HFFc6 (cell line): ENCODE data around the gene CNTFR. TPM values are rescaled to one million over a fixed set of nuclear protein-coding genes. Genes with fewer than 3 reads are reported as not detected.

Source experiments
- DNase-seq: peaks from one replicate; pipeline ENCODE4 v3.0.0-alpha.2; 2018
- H3K27ac Mint-ChIP-seq: 2 replicates; pipeline ENCODE4 v1.8.0; 2020; ENCODE audit warnings: mild to moderate bottlenecking, mixed read lengths
- H3K27me3 Mint-ChIP-seq: 2 replicates; pipeline ENCODE4 v1.8.0; 2021; ENCODE audit warnings: mild to moderate bottlenecking, moderate library complexity, mixed read lengths; ENCODE audit not compliant: insufficient read depth
- H3K36me3 Mint-ChIP-seq: 2 replicates; pipeline ENCODE4 v1.8.0; 2021; ENCODE audit warnings: low read depth, mixed read lengths
- H3K4me1 Mint-ChIP-seq: 2 replicates; pipeline ENCODE4 v1.8.0; 2020; ENCODE audit warnings: low read depth, mixed read lengths
- H3K4me3 Mint-ChIP-seq: 2 replicates; pipeline ENCODE4 v1.8.0; 2020; ENCODE audit warnings: mild to moderate bottlenecking, moderate library complexity, mixed read lengths
- H3K9me3 Mint-ChIP-seq: 2 replicates; pipeline ENCODE4 v1.8.0; 2020; ENCODE audit warnings: mild to moderate bottlenecking, mixed read lengths
- CTCF ChIP-seq: fragments of 200-600 bp; sonication (generic); IDR thresholded peaks from 2 replicates; pipeline ENCODE4 v1.5.0; 2021; ENCODE audit warnings: antibody characterized with exemption, mild to moderate bottlenecking
- total RNA-seq, 6 experiments: library from RNA; stranded (reverse); fragmentation: NEBNext Ultra II Directional; extraction: Animal tissue kit (Norgen Biotek cat#: 25700); gene quantifications; 2 replicates in 1 of 6; 3 replicates in 5 of 6; pipeline ENCODE4 v1.2.3, GENCODE V29; 2021

The CNTFR gene
- total RNA-seq, 6 experiments from 2014 or later = not detected

DNA sequence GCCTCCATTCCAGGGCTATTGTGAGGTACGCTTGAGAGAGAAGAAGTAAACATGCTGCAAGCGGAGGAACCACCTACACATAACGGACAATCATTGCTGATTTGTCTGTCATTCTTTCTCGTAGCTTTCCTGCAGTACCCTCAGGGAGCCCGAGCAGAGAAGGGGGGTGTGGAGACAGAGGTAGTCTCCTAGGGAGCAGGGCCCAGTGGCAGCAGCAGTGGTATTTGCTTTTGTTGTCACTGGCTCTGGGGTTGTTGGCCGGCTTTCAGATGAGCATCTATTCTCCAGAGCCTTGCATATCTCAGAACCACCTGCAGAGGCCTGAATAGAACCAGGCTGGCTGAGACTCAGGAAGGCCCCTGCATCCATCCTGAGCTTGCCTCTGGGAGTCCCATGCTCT is 86.6 kb downstream of the CNTFR start:
- no peak overlapping the region for H3K4me3 Mint-ChIP-seq
- H3K4me1 Mint-ChIP-seq = no peaks in the 10 kb centered on the region
- no peaks in the 10 kb centered on the region for H3K9me3 Mint-ChIP-seq
- DNase-seq = no peak
- TF ChIP-seq CTCF = no peak
- no peaks in the 10 kb centered on the region for H3K36me3 Mint-ChIP-seq
- peaks cover 25% of the 10 kb centered on the region for H3K27me3 Mint-ChIP-seq
- H3K27ac Mint-ChIP-seq = no peak overlapping the region

- no peak overlapping the region for H3K27ac Mint-ChIP-seq
- no peak overlapping the region for H3K4me3 Mint-ChIP-seq
- no peak for DNase-seq
- no peaks in the 10 kb centered on the region for H3K9me3 Mint-ChIP-seq
- no peaks in the 10 kb centered on the region for H3K36me3 Mint-ChIP-seq
- H3K27me3 Mint-ChIP-seq = peaks cover 28% of the 10 kb centered on the region
- no peaks in the 10 kb centered on the region for H3K4me1 Mint-ChIP-seq
- no peak for TF ChIP-seq CTCF
Measured at GRCh38 chr9:34502471-34502870, 87.1 kb downstream of the CNTFR start.

- peak; percentile 49 for DNase-seq
- H3K36me3 Mint-ChIP-seq = no peaks in the 10 kb centered on the region
- no peaks in the 10 kb centered on the region for H3K4me1 Mint-ChIP-seq
- TF ChIP-seq CTCF = peak; percentile 34; the same call in 1 of the 2 replicates
- no peak overlapping the region for H3K4me3 Mint-ChIP-seq
- no peak overlapping the region for H3K27ac Mint-ChIP-seq
- H3K27me3 Mint-ChIP-seq = peaks cover 28% of the 10 kb centered on the region
- H3K9me3 Mint-ChIP-seq = no peaks in the 10 kb centered on the region
Measured at GRCh38 chr9:34501889-34502425, 87.6 kb downstream of the CNTFR start.

Other genes with a start within 250 kb of the CNTFR start
- gene MYORG, start 212.8 kb downstream of the CNTFR start, total RNA-seq = 1 to 10 TPM in 5 of 6 experiments, under 1 TPM in 1; 0.96 to 2.2 (median 1.4) TPM
- gene FAM219A, start 131.2 kb downstream of the CNTFR start, total RNA-seq = 10 to 100 TPM; 21.6 to 23.6 (median 22.6) TPM
- gene DNAI1, start 130.9 kb downstream of the CNTFR start, total RNA-seq = not detected
- gene ENHO, start 66.7 kb downstream of the CNTFR start, total RNA-seq = under 1 TPM in 2 of 6 experiments, not detected in 4; 0.19 to 0.57 TPM
- 10 to 100 TPM; 16.1 to 22.0 (median 19.6) TPM for gene RPP25L, start 22.4 kb upstream of the CNTFR start, total RNA-seq
- 100 to 1,000 TPM; 150 to 176 (median 161) TPM for gene DCTN3, start 30.8 kb upstream of the CNTFR start, total RNA-seq
- gene ARID3C, start 39.3 kb upstream of the CNTFR start, total RNA-seq = under 1 TPM in 2 of 6 experiments, not detected in 4; 0.14 to 0.17 TPM
- 100 to 1,000 TPM; 126 to 148 (median 138) TPM for gene SIGMAR1, start 48.1 kb upstream of the CNTFR start, total RNA-seq
- gene GALT, start 57.0 kb upstream of the CNTFR start, total RNA-seq = 10 to 100 TPM; 20.5 to 27.4 (median 22.0) TPM
- 10 to 100 TPM; 20.9 to 26.3 (median 23.6) TPM for gene IL11RA, start 62.5 kb upstream of the CNTFR start, total RNA-seq
- under 1 TPM in 1 of 6 experiments, not detected in 5; 0.88 TPM for gene CCL27, start 72.9 kb upstream of the CNTFR start, total RNA-seq
- gene CCL19, start 101.6 kb upstream of the CNTFR start, total RNA-seq = not detected
- gene CCL21, start 120.4 kb upstream of the CNTFR start, total RNA-seq = not detected